Stomach (tissue), 4 donors: Measurements from ENCODE around the gene SLC6A11.

Experiments
- POLR2A ChIP-seq, 4 donors: fragments of 450-650 bp; IDR thresholded peaks; one replicate each; pipeline ENCODE4 v1.6.1; 2016; ENCODE audit warnings: antibody characterized with exemption in 4 of 4, control low read depth in 2 of 4, mild to moderate bottlenecking in 1 of 4, moderate library complexity in 1 of 4
- TF ChIP-seq, protein P1 (sequence below), 7 experiments: fragments of 450-650 bp in 4 of 7; fragments of 200-600 bp in 3 of 7; sonication (generic) in 3 of 7; IDR thresholded peaks; one replicate each; pipeline ENCODE4 v1.5.1; 2016 to 2019; ENCODE audit warnings: antibody characterized with exemption in 7 of 7, control low read depth in 2 of 7, mild to moderate bottlenecking in 1 of 7

DNA sequence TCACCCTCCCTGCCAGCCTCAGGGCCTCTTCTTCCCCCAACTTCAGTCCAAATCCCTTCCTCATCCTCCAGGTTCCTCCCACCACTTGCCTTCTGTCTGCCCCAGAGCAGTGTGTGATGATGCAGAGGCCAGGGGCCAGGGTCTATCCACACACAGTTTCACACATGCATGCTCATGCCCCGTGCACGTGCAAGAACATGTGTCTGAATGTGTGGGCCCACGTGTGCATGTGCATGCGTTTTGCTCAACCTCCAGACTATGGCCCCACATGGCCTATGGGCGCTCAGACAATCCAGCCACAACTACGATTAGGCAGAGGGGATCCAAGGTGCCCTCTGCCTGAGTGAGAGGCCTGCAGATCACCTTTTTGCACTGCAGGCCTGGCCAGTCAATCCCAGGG lies 144.2 kb downstream of the SLC6A11 start:
- no peak for TF ChIP-seq POLR2A (IDR thresholded peaks at IDR 0.05)
- TF ChIP-seq, protein P1, sequence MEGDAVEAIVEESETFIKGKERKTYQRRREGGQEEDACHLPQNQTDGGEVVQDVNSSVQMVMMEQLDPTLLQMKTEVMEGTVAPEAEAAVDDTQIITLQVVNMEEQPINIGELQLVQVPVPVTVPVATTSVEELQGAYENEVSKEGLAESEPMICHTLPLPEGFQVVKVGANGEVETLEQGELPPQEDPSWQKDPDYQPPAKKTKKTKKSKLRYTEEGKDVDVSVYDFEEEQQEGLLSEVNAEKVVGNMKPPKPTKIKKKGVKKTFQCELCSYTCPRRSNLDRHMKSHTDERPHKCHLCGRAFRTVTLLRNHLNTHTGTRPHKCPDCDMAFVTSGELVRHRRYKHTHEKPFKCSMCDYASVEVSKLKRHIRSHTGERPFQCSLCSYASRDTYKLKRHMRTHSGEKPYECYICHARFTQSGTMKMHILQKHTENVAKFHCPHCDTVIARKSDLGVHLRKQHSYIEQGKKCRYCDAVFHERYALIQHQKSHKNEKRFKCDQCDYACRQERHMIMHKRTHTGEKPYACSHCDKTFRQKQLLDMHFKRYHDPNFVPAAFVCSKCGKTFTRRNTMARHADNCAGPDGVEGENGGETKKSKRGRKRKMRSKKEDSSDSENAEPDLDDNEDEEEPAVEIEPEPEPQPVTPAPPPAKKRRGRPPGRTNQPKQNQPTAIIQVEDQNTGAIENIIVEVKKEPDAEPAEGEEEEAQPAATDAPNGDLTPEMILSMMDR (IDR thresholded peaks at IDR 0.05) = no peak
